A673 (cell line): Measurements from ENCODE around the gene KMT2C.

Experiments
- EZH2 ChIP-seq: fragments of 200-600 bp; sonication (generic); IDR thresholded peaks from 2 replicates; pipeline ENCODE4 v1.6.1; 2017; ENCODE audit warnings: borderline replicate concordance, low read depth, mild to moderate bottlenecking, mixed read lengths, antibody characterized with exemption, low read length; ENCODE audit not compliant: poor library complexity, severe bottlenecking
- TF ChIP-seq, protein P1 (sequence below): fragments of 300-800, 200-600 bp; sonication (generic); conservative IDR thresholded peaks from 2 replicates; pipeline ENCODE4 v1.5.1; 2017; ENCODE audit warnings: low read depth, mild to moderate bottlenecking, antibody characterized with exemption, low read length, moderate library complexity, mixed read lengths

DNA sequence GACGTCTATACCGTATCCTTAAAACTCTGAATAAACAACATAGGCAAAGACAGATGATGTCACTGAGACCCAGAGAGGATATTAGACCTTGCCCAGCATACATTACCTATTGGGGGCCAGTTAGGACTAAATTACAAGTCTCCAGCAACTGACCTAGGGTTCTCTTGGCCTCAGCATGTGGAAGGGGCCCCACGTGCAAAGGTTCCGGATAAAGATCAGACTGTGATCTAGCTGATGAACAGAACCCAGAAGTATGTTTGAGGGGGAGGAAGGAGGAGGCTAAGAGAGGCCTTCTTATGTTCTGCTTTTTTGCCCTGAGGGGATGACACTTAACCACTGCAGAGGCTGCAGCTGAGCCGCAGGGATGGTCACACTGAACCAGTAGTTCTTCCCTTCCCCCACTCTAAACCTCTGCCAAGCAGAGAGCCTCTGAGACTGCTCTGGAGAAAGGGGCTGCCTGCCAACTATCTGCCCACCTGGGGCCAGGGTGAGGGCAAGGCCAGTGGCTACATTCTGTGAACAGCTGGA is 24.0 kb upstream of the KMT2C start:
- TF ChIP-seq, protein P1, sequence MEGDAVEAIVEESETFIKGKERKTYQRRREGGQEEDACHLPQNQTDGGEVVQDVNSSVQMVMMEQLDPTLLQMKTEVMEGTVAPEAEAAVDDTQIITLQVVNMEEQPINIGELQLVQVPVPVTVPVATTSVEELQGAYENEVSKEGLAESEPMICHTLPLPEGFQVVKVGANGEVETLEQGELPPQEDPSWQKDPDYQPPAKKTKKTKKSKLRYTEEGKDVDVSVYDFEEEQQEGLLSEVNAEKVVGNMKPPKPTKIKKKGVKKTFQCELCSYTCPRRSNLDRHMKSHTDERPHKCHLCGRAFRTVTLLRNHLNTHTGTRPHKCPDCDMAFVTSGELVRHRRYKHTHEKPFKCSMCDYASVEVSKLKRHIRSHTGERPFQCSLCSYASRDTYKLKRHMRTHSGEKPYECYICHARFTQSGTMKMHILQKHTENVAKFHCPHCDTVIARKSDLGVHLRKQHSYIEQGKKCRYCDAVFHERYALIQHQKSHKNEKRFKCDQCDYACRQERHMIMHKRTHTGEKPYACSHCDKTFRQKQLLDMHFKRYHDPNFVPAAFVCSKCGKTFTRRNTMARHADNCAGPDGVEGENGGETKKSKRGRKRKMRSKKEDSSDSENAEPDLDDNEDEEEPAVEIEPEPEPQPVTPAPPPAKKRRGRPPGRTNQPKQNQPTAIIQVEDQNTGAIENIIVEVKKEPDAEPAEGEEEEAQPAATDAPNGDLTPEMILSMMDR, result no peak
- TF ChIP-seq EZH2, result no peak
